Adrenal gland (tissue), 5 donors: ENCODE measurements around the gene ENTHD1.
"Not testable (repeated sequence)": the region's sequence is repeated elsewhere in the genome, so short reads cannot be mapped to it uniquely, and the experiment has no call there.

ENCODE experiments used
- POLR2A ChIP-seq, 2 donors: fragments of 450-650 bp; IDR thresholded peaks; one replicate each; pipeline ENCODE4 v1.6.1; 2017; ENCODE audit warnings: antibody characterized with exemption in 2 of 2, mild to moderate bottlenecking in 2 of 2, moderate library complexity in 1 of 2
- TF ChIP-seq, protein P1 (sequence below), 6 experiments: fragments of 450-650 bp in 4 of 6; fragments of 200-600 bp in 2 of 6; sonication (generic) in 1 of 6; IDR thresholded peaks; 1 replicate in 5 of 6; 2 replicates in 1 of 6; pipeline versions ENCODE4 v1.5.1 to v1.8.0; 2016 to 2021; ENCODE audit warnings: antibody characterized with exemption in 6 of 6, mild to moderate bottlenecking in 2 of 6, moderate library complexity in 1 of 6
- donor health status: DM: no; HTN: no; CAD: no.

DNA sequence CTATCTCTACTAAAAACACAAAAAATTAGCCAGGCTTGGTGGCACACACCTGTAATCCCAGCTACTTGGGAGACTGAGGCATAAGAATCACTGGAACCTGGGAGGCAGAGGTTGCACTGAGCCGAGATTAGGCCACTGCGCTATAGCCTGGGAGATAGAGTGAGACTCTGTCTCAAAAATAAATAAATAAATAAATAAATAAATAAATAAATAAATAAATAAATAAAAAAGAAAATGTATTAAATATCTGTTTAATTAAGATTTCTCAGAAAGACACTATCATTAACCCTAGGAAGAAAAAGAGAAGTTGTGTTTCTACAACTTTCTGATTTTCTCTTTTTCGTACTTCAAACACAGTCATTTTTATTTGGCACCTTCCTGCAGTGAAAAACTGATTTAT is 3.6 kb downstream of the ENTHD1 start:
- TF ChIP-seq, protein P1, sequence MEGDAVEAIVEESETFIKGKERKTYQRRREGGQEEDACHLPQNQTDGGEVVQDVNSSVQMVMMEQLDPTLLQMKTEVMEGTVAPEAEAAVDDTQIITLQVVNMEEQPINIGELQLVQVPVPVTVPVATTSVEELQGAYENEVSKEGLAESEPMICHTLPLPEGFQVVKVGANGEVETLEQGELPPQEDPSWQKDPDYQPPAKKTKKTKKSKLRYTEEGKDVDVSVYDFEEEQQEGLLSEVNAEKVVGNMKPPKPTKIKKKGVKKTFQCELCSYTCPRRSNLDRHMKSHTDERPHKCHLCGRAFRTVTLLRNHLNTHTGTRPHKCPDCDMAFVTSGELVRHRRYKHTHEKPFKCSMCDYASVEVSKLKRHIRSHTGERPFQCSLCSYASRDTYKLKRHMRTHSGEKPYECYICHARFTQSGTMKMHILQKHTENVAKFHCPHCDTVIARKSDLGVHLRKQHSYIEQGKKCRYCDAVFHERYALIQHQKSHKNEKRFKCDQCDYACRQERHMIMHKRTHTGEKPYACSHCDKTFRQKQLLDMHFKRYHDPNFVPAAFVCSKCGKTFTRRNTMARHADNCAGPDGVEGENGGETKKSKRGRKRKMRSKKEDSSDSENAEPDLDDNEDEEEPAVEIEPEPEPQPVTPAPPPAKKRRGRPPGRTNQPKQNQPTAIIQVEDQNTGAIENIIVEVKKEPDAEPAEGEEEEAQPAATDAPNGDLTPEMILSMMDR (IDR thresholded peaks at IDR 0.05) = not testable (repeated sequence)
- TF ChIP-seq POLR2A (IDR thresholded peaks at IDR 0.05) = not testable (repeated sequence)
